IPS-NIHi11 (cell line): ENCODE data around the gene KRT83.
"Not testable (repeated sequence)": the region's sequence is repeated elsewhere in the genome, so short reads cannot be mapped to it uniquely, and the experiment has no call there.

ENCODE experiments used
- DNase-seq: peaks from one replicate; pipeline ENCODE4 v3.0.0; 2012; ENCODE audit warnings: mixed read lengths, low spot score

Gene KRT83

DNA sequence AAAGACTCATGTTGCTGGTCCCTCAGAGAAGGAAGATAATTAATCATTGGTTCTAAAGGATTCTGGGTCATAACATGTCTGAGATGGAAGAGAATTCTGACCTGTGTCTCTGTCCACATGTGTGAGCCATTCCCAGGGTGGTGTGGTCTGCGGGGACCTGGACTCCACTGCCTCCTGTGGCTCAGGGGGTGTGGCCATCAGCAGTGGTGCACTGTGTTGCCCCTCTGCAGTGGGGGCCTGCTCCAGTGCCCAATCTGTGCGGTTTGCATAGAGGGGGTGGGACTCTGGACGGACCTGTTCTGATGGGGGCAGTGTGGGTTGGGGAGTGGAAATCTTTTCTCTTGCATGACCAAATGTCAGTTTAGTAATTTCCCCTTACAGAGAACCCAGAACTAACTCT, 32.6 kb upstream of the KRT83 start:
- DNase-seq = no peak

GRCh38 chr12:52352951-52353350, 31.8 kb upstream of the KRT83 start:
- DNase-seq = no peak

- DNase-seq = no peak
These were observed 30.2 kb upstream of the KRT83 start for GRCh38 chr12:52351196-52352059.

DNA sequence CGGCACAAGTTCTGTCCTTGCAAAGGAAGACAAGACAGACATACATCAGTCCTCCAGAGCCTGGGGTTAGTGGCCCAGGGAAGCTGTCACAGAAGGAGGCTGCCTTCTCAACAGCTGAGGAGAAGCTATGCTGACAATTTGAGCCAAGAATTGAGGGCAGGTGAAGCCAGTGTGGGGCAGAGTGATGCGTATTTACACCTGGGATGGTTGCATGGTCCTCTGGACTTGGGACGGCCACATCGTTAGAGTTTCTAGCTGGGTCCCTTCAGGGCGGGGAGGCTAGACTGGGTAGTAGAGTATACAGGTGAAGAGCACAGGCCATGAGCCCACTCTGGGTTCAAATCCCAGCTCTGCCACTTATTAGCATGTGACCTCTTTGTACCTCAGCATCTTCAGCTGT, 29.6 kb upstream of the KRT83 start:
- DNase-seq = no peak

DNA sequence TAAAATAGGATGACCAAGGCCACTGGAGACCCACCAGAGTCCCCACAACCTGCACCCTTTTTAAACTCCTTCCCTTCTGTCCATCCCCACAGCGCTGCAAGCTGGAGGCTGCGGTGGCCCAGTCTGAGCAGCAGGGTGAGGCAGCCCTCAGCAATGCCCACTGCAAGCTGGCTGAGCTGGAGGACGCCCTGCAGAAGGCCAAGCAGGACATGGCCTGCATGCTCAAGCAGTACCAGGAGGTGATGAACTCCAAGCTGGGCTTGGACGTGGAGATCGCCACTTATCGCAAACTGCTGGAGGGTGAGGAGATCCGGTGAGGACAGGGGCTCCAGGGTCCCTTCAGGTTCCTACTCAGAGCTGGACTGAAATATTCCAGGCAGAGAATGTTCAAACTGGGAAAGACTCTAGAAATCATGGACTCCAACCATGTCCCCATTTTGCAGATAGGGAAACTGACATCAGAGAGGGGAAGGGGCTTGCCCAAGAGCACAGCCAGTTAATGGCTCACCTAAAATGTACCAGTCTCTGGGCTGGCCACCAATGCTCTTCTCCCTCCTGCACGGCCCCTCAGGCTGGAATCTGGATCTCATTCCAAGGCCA, 28.9 kb upstream of the KRT83 start:
- no peak for DNase-seq

- DNase-seq = no peak
These were observed 28.0 kb upstream of the KRT83 start for GRCh38 chr12:52349196-52349595.

DNA sequence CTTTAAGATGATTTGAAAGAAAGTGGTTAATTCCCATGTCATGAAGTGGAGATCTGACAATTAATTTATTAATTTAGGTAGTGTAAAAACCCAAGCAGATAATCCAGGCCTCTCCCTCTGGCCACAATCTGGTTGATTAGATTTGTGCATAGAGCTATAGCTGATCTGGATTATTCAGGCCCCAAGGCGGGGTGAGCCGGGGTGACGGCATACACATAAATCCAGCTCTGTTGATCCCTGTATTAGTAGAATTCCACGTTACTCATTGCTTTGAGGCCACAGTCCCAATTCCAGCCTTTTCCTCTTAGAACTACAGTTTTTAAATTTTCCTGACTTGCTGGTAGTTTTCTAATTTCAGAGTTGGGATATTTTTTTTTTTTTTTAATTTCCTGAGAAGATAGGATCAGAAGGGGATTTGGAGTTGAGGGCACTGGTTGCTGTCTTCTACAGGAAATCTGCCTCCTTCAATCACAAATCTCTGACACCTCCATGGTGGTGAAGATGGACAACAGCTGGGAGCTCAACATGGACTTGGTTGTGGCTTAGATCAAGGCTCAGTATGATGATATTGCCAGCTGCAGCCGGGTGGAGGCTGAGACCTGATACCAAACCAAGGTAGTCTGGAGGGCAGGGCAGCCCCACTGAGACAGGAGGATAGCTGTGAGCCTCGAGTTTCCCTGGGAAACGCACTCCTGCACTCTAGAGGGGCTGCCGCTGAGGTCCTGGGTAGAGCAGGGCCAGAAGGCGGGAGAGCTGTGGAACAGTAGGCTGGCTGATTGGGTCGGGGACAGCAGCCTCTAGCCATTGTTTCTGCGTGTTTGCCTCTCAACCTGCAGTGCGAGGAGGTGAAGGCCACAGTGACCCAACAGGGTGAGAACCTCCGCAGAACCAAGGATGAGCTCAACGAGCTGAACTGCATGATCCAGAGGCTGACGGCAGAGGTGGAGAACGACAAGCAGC, 26.6 kb upstream of the KRT83 start:
- DNase-seq = no peak

- no peak for DNase-seq
These were observed 25.8 kb upstream of the KRT83 start for GRCh38 chr12:52347016-52347415.

GRCh38 chr12:52346593-52346992, 25.4 kb upstream of the KRT83 start:
- no peak for DNase-seq

- not testable (repeated sequence) for DNase-seq
These were observed 23.8 kb upstream of the KRT83 start for GRCh38 chr12:52345041-52345440.

DNA sequence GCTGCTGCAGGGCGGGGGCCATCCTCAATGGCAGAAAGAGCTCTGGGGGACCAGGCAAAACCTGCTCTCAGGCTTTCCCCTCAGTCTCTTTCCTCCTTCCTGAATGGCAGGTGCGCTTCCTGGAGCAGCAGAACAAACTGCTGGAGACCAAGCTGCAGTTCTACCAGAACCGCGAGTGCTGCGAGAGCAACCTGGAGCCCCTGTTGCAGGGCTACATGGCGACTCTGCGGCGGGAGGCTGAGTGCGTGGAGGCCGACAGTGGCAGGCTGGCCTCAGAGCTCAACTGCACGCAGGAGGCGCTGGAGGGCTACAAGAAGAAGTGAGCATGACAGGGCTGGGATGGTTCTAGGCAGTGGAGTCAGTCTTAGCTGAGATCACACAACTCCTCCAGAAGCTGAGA, 22.9 kb upstream of the KRT83 start:
- DNase-seq = no peak

- no peak for DNase-seq
These were observed 22.4 kb upstream of the KRT83 start for GRCh38 chr12:52343550-52343949.

GRCh38 chr12:52342781-52343490, 21.7 kb upstream of the KRT83 start:
- no peak for DNase-seq

GRCh38 chr12:52341066-52341580, 19.9 kb upstream of the KRT83 start:
- DNase-seq = no peak

DNA sequence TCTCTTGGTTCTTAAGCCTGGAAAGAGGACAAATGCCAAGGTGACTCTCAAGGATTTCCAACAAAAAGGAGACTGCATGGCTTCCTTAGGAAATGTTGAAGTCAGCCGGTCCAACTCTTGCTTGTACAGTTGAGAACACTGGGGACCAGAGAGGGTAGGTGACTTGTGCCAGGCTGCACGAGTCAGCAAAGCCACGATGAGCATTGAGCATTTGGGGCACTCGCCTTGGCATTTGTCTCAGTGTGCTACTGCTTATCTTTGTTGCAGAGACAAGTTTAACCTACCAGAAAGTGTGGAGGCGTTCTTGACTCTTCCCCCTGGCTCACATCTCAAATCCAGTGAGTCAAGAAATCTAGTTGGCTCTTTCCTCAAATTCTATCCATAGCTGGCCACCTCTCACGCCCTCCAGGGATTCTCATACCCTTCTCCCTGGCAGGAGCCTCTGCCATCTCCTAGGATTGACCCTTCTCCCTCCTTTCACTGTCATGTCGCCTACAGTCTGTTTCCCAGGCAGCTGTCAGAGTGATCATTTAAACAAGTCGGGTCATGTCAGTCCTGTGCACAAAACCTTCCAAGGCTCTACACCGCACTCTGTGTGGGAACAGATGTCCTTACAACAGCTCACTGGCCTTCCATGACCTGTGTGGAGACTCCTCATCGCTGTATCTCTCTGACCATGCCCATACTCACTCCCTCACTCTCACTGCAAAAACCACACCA, 17.2 kb upstream of the KRT83 start:
- no peak for DNase-seq

- no peak for DNase-seq
These were observed 15.9 kb upstream of the KRT83 start for GRCh38 chr12:52337054-52337453.

DNA sequence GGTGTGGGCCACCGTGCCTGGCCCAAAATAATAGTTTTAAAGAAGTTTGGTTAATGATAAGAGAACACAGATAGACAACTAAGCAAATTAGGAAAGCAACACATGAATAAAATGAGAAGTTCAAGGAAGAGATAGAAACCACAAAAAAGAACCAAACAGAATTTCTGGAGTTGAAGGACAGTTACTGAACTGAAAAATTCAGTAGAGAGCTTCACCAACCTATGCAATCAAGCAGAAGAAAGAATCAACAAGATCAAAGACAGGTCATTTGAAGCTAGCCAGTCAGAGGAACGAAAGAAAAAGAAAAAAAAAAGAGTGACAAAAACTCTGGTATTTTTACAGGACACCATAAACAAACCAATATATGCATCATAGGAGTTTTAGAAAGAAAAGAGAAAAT, 15.4 kb upstream of the KRT83 start:
- no peak for DNase-seq

GRCh38 chr12:52335598-52336262, 14.5 kb upstream of the KRT83 start:
- DNase-seq = no peak

DNA sequence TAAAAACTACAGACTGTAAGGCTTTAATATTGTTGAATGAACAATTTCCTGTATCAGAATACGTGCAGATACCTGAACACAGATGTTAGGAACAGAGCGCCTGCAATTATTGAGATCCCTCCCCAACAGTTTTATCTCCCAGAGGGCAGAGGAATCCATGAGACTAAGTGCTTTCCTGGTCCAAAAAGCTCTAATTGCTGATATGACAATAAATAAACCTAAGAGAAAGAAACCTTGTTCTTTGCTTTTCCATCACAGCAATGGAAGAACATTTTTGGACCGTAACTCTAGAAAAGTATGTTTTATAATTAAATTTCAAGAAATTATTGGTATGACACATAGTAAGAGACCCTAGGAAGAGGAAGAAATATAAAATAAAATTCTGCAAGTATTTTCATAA, 13.0 kb upstream of the KRT83 start:
- DNase-seq = no peak

DNA sequence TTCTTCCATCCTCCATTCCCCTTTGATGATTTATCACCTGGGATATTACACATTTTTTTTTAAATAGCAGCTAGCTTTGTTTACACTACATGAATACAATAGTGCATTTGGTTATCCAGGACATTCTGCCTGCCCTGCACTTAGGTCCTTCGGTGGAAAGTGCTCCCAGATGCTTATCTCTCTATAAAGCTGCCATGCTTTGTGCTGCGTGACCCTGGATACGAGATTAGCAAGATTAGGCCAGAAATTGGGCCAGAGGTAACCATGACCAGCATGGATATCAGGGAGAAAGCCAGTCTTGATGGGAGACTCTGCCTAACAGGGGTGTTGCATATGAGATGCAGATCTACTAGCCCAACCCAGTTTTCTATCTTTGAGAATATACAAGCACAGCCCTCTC, 12.1 kb upstream of the KRT83 start:
- DNase-seq = no peak

- DNase-seq = no peak
These were observed 11.2 kb upstream of the KRT83 start for GRCh38 chr12:52332381-52332780.
